H1 (cell line): ENCODE results near the gene TMEM115. TPM values are rescaled to one million over a fixed set of nuclear protein-coding genes. Genes with fewer than 3 reads are reported as not detected.
A peak's percentile ranks its signal among the peaks of the same experiment; 100 is the strongest.

Experiments used
- CHD1 ChIP-seq: IDR thresholded peaks from 2 replicates; pipeline ENCODE4 v1.6.1; 2012; ENCODE audit warnings: low read depth, low read length, improper control_type of control experiment
- EGR1 ChIP-seq: IDR thresholded peaks from 2 replicates; pipeline ENCODE4 v1.6.1; 2011; ENCODE audit warnings: low read depth, low read length, borderline replicate concordance
- EZH2 ChIP-seq: fragments of 200-600 bp; sonication (generic); IDR thresholded peaks from 2 replicates; pipeline ENCODE4 v1.7.1; 2012; ENCODE audit warnings: low read depth, mild to moderate bottlenecking, moderate library complexity, low read length, inconsistent platforms; ENCODE audit not compliant: severe bottlenecking
- FOSL1 ChIP-seq: IDR thresholded peaks from 2 replicates; pipeline ENCODE4 v1.6.1; 2011; ENCODE audit warnings: mild to moderate bottlenecking, low read depth, low read length, moderate library complexity; ENCODE audit not compliant: insufficient read depth
- GTF2F1 ChIP-seq: IDR thresholded peaks from 2 replicates; pipeline ENCODE4 v1.6.1; 2012; ENCODE audit warnings: low read depth, low read length, improper control_type of control experiment, borderline replicate concordance
- JUN ChIP-seq: IDR thresholded peaks from 2 replicates; pipeline ENCODE4 v1.6.1; 2011; ENCODE audit warnings: low read depth, mild to moderate bottlenecking, improper control_type of control experiment, low read length
- KDM4A ChIP-seq: IDR thresholded peaks from one replicate; pipeline ENCODE4 v1.7.1; 2012; ENCODE audit warnings: low read depth, mild to moderate bottlenecking, moderate library complexity, low read length, inconsistent platforms; ENCODE audit not compliant: severe bottlenecking
- KDM5A ChIP-seq: fragments of 200-600 bp; IDR thresholded peaks from 2 replicates; pipeline ENCODE4 v1.7.1; 2012; ENCODE audit warnings: mild to moderate bottlenecking, low read length, inconsistent platforms, mixed read lengths
- NRF1 ChIP-seq: IDR thresholded peaks from 2 replicates; pipeline ENCODE4 v1.6.1; 2011; ENCODE audit warnings: mild to moderate bottlenecking, low read depth, low read length, improper control_type of control experiment
- PHF8 ChIP-seq: fragments of 200-600 bp; sonication (generic); conservative IDR thresholded peaks from 2 replicates; pipeline ENCODE4 v1.7.1; 2012; ENCODE audit warnings: low read depth, mild to moderate bottlenecking, inconsistent platforms, low read length, moderate library complexity
- RFX5 ChIP-seq: IDR thresholded peaks from 2 replicates; pipeline ENCODE4 v1.6.1; 2011; ENCODE audit warnings: low read depth, low read length, improper control_type of control experiment, borderline replicate concordance
- SIRT6 ChIP-seq: IDR thresholded peaks from one replicate; pipeline ENCODE4 v1.7.1; 2012; ENCODE audit warnings: low read length, inconsistent platforms
- SP4 ChIP-seq: IDR thresholded peaks from 2 replicates; pipeline ENCODE4 v1.6.1; 2012; ENCODE audit warnings: low read length, inconsistent platforms
- SUZ12 ChIP-seq: fragments of 200-600 bp; sonication (generic); IDR thresholded peaks from 2 replicates; pipeline ENCODE4 v1.6.1; 2012; ENCODE audit warnings: mild to moderate bottlenecking, inconsistent platforms, low read length, moderate library complexity, mixed read lengths
- TAF1 ChIP-seq: IDR thresholded peaks from 2 replicates; pipeline ENCODE4 v1.6.1; 2011; ENCODE audit warnings: mild to moderate bottlenecking, low read depth, low read length
- YY1 ChIP-seq: IDR thresholded peaks from 2 replicates; pipeline ENCODE4 v1.6.1; 2011; ENCODE audit warnings: low read depth, mild to moderate bottlenecking, low read length
- ZNF274 ChIP-seq: IDR thresholded peaks from 2 replicates; pipeline ENCODE4 v1.7.0; 2012; ENCODE audit warnings: low read length, borderline replicate concordance; ENCODE audit errors: extremely low read depth
- polyA plus RNA-seq, 7 experiments: library from polyadenylated mRNA; depleted of rRNA in 3 of 7; stranded (reverse) in 5 of 7; unstranded in 2 of 7; fragments of >200 nt in 5 of 7; fragments of 200-250 nt in 2 of 7; gene quantifications; 1 replicate in 5 of 7; 2 replicates in 1 of 7; 4 replicates in 1 of 7; pipeline versions ENCODE4 v1.2.1 to v1.2.3, GENCODE V29; 2011 to 2013; ENCODE audit warnings: missing spikeins in 2 of 7, mixed read lengths in 2 of 7
- total RNA-seq: library from RNA; stranded (reverse); fragmentation: NEBNext Ultra II Directional; extraction: Animal tissue kit (Norgen Biotek cat#: 25700); gene quantifications from 2 replicates; pipeline ENCODE4 v1.2.1, GENCODE V29; 2021
- TF ChIP-seq, protein P1 (sequence below), 3 experiments: IDR thresholded peaks; 1 replicate in 2 of 3; 2 replicates in 1 of 3; pipeline versions ENCODE4 v1.5.1 to v1.6.1; 2011; ENCODE audit warnings: low read length in 3 of 3, mild to moderate bottlenecking in 3 of 3, inconsistent platforms in 2 of 3, low read depth in 1 of 3, moderate library complexity in 1 of 3; ENCODE audit not compliant: insufficient read depth in 1 of 3; ENCODE audit errors: control extremely low read depth in 1 of 3
- TF ChIP-seq, protein P2 (sequence below): IDR thresholded peaks from 2 replicates; pipeline ENCODE4 v1.6.1; 2012; ENCODE audit warnings: inconsistent platforms

The TMEM115 gene
- total and polyA plus RNA-seq, 2 of the 8 experiments (the other 6 are each of a cell fraction or from before 2014, with no cell fraction given): 25.4 to 32.4 TPM

DNA sequence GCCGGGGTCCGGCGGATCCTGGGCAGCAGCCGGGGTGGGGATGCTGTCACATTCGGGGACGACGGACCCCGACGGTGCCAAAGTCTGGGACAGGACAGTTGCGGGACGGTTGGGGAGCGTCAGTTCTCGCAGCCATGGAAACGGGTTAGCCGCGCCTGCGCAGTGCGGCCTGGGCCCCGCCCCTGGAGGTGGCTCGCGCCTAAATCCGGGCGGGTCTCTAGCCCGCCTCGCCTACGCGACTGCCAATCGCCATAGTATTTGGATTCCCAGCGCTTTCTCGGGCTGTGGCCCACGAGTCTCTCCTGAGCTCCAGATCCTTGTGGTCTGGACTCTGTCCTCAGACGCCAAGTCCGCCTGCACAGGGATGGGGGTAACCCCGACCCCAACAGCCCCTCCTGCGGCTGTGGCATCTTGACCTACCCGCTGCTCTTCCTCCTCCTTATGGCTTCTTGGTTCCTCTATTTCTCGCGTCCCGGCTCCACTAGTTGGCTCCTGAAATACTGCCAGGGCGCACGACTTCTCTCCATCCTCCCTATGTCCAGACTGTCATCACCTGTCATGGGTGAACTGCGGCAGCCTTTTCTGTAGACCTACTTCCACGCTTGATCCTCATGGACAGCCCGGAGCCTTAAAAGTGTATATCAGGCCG is 13.6 kb downstream of the TMEM115 start, which contains the start of gene ZMYND10 (continued):
- TF ChIP-seq, protein P1, sequence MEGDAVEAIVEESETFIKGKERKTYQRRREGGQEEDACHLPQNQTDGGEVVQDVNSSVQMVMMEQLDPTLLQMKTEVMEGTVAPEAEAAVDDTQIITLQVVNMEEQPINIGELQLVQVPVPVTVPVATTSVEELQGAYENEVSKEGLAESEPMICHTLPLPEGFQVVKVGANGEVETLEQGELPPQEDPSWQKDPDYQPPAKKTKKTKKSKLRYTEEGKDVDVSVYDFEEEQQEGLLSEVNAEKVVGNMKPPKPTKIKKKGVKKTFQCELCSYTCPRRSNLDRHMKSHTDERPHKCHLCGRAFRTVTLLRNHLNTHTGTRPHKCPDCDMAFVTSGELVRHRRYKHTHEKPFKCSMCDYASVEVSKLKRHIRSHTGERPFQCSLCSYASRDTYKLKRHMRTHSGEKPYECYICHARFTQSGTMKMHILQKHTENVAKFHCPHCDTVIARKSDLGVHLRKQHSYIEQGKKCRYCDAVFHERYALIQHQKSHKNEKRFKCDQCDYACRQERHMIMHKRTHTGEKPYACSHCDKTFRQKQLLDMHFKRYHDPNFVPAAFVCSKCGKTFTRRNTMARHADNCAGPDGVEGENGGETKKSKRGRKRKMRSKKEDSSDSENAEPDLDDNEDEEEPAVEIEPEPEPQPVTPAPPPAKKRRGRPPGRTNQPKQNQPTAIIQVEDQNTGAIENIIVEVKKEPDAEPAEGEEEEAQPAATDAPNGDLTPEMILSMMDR (IDR thresholded peaks at IDR 0.05; ENCODE audit: control extremely low read depth in 1 of 3, insufficient read depth in 1 of 3, low read depth in 1 of 3, low read length in 3 of 3): no peak; a peak in 1 of 4 replicates
- TF ChIP-seq, protein P2, sequence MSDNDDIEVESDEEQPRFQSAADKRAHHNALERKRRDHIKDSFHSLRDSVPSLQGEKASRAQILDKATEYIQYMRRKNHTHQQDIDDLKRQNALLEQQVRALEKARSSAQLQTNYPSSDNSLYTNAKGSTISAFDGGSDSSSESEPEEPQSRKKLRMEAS: peak; percentile 8; the same call in 1 of the 2 replicates
- TF ChIP-seq KDM5A (no peak), CHD1 (no peak), GTF2F1 (no peak), FOSL1 (peak; percentile 18; the same call in 1 of the 2 replicates), TAF1 (0 out of 2 replicates have a peak, but pooled peaks have one; percentile 25), SP4 (no peak), ZNF274 (no peak), YY1 (peak; percentile 58; the same call in 1 of the 2 replicates), SIRT6 (no peak), NRF1 (peak; percentile 87), SUZ12 (no peak), EGR1 (peak; percentile 48; the same call in 1 of the 2 replicates), KDM4A (peak; percentile 58), PHF8 (no peak), RFX5 (no peak), EZH2 (no peak), JUN (no peak)
- TF ChIP-seq, all 59 proteins: peak for 8
